GM18951 (cell line): Measurements from ENCODE around the gene USP13.

Source experiments
- POLR2A ChIP-seq: IDR thresholded peaks from 4 replicates; pipeline ENCODE4 v1.6.1; 2011; ENCODE audit warnings: mild to moderate bottlenecking; ENCODE audit not compliant: insufficient read length, insufficient read depth; ENCODE audit errors: extremely low read depth
- in situ Hi-C: fragments of 300-500 bp; cut with MboI; formaldehyde crosslinking; loops from one replicate; pipeline ENCODE4 v1.12.0; 2022; ENCODE audit warnings: low sequenced_read_pairs, mixed read lengths, inconsistent platforms; ENCODE audit not compliant: unreplicated experiment

USP13 gene

GRCh38 chr3:179825527-179826246, 172.8 kb downstream of the USP13 start:
- in situ Hi-C loops, result no loop called here
- TF ChIP-seq POLR2A, result no peak

DNA sequence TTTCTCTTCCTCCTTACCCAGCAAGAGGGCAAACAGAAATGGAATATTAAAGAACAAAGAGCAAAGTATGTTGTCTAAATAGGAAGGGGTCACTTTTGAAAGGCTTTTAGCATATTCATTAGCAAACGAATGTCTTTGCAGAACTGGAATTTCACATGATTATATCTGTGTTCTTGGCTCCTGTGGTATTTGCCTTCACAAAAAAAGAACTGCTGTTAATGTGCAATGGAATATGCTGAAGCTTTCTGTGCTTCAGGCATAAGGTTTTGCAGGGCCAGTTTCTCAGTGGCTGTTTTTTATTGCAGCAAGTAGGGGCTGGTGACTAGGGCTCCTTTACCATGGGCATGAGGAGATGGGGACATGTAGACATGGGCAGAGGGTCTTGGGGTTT, 173.4 kb downstream of the USP13 start:
- TF ChIP-seq POLR2A, result no peak
- in situ Hi-C loops, result no loop called here

GRCh38 chr3:179828738-179829137, 175.9 kb downstream of the USP13 start:
- in situ Hi-C loops, result no loop called here
- no peak for TF ChIP-seq POLR2A

GRCh38 chr3:179829401-179829800, 176.6 kb downstream of the USP13 start:
- TF ChIP-seq POLR2A, result no peak
- in situ Hi-C loops, result no loop called here

GRCh38 chr3:179832333-179832854, 179.6 kb downstream of the USP13 start:
- in situ Hi-C loops, result no loop called here
- TF ChIP-seq POLR2A, result no peak

- no peak for TF ChIP-seq POLR2A
- in situ Hi-C loops, result no loop called here
Observed at GRCh38 chr3:179833294-179833693, 180.5 kb downstream of the USP13 start.

GRCh38 chr3:179837374-179837773, 184.5 kb downstream of the USP13 start:
- no peak for TF ChIP-seq POLR2A
- in situ Hi-C loops, result no loop called here
